Fibroblast of skin of left quadriceps (primary cell): Measurements from ENCODE around the gene UNC79.

ENCODE experiments used
- DNase-seq, 2 experiments: peaks; one replicate each; pipeline ENCODE4 v3.0.0-alpha.2; 2013; ENCODE audit warnings: low read depth in 2 of 2

UNC79 gene

DNA sequence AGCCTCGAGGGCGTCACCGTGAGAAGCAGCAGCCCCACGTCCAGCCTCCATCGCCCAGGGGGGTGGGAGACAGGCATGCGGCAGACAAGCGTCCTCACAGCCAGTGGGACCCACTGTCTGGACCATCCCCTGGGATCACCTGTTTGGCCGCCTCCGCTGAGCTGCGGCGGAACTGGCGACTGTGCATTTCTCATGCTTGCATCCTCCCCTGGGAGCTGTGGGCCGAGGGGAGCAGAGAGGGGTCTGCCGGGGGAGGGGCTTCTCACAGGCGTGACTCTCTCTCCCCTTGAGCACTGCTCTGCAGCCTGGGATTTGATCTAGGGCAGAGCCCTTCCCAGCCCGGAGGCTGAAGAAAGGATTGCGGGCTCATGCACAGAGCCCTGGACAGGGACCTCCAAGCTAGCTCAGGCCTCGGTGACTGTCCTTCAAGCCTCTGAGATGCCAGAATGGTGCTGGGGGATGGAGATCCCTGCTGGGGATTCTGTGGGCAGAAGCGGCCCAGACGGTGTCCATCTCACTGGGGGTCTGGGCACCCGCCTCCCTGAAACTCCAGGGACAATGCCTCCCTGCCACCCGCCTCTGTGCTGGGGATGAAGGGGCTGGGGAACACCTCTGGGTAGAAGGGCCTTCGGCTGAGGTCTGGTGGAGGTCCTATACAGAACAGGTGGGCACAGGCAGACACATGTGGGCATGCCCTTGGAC lies 296.5 kb downstream of the UNC79 start:
- no peak for DNase-seq

DNA sequence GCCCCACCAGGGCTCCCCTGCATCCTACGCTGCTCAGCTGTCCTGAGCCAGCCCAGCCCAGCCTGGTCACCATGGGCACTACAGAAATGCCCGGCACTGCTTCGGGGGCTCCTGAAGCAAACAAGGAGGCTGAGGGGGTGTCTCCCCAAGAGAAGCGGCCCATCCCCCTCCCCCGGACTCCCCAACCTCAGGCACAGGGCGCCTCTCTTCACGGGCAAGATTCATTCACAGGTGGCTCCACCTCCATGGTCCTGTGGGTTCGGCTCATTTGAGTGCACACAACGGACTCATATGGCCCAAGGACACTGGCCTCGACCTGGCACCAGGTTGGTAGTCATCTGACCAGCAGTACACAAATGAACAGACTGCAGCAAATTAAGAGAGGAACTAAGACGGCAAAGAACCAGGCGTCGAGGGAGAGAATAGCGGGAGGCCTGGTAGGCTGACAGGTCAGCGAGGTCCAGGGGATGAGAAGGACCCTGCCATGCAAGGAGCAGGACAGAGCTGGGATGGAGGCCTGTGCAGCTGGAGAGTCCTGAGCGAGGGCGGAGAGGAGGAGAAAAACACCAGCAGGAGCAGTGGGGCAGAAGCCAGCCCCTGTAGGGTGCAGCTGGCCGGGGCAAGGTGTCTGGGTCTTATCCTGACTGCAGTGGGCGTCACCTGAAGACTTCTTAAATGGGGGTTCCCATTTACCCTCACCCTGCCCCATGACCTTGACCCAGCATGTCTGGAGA lies 297.3 kb downstream of the UNC79 start:
- DNase-seq: no peak

DNA sequence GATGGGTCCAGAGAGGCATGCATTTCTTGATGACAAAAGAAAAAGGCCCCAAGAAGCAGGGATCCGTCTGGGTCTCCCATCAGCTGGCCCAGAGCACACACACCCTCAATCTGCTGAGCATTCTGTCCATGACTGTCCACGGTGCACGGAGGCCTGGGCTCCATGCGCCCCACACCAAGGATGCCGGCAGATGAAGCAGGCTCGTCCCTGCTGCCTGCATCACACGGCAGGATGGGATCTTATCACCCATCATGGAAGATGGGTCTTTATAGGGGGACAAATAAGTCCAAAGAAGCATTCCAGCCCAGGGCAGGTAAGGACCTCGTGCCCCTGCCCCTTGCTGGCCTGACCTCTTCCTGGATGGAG lies 297.9 kb downstream of the UNC79 start:
- DNase-seq: no peak

DNA sequence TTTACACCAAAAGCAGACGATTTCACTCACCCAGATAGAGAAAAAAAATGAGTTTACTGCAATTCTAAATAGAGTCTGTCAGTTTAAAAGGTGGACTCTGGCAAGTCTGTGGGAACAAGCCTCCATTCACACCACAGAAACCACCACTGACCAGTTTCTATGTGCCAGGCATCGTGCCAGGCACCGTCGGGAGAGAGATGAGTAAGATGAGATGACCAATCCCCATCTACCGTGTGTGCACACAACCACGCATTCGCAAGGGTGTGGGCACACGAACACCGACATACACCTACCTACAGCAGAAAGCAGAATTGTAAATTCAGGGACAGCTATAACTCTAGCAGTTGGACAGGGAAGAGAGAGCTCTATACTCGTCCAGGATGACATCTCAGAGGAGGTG lies 299.3 kb downstream of the UNC79 start:
- DNase-seq: no peak

DNA sequence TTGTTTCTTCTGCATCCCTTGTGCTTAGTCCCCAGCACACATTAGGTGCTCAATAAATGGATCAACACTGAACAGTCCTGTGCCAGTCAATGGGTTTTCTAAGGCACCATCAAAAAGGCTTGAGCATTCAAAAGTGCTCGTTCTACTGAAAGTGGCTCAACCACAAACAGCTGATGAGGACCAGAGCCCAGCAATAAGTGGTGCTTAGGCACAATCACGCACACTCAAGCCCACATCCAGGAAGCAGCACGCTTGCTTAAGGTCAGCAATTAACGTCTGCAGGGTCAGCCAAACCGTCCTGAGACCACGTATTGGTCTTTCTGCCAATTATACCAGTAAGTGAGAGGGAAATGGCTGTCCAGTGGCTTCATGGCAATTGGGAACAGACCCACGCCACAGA lies 301.0 kb downstream of the UNC79 start:
- DNase-seq: no peak

DNA sequence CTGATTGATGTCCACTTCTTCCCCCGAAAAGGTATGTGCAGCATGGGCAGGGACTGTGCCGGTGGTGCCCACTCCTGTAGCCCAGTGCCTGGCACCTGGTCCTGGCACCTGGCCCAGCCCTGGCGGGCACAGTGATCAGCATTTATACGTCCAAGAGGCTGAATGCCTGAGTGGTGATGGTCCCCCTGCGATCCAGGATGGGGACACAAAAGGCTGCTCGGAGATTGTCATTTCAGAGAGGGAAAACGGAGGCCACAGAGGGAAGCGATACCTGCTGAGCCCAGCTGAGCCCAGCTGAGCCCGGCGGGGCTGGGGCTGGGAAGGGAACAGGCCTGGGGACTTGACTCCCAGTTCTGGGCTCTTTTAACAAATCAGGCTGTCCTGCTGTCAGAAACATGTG lies 301.8 kb downstream of the UNC79 start:
- DNase-seq: no peak

DNA sequence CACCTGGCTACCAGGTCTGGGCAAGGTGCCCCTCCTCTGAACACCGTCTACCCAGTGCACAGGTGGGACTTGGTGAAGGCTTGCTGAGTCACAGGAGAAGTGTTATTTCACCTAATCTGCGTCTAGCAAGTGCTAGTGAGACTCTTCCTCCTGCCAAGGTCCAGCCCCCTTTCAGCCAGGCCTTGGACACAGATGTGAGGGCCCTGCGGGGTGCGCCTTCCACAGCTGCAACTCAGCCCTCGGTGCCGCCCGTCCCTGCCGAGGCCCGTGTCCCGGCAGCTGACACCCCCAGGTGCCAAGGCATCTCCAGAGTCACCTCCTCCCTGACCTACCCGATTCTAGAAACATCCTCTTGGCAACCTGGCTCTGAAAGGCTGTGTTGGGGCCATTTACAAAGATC lies 302.5 kb downstream of the UNC79 start:
- DNase-seq: no peak

DNA sequence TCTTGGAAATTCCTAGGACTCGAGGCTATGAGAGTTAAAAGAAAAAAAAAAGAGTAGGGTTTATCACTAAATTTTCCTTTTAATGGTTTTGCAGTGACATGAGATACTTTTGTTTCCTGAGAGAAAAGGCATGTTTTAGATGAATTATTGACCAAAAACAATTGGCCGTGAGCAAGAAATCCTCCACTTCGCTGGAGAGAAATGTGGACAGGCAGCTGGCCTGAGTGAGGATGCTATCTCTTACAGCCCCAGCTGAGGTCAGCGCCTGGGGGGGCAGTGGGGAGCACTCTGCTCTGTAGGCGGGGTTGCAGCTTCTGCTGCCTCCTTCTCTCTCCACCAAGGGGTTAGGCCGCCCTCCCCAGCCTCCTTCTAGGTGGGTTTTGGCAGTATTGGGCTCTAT lies 302.9 kb downstream of the UNC79 start:
- no peak for DNase-seq

DNA sequence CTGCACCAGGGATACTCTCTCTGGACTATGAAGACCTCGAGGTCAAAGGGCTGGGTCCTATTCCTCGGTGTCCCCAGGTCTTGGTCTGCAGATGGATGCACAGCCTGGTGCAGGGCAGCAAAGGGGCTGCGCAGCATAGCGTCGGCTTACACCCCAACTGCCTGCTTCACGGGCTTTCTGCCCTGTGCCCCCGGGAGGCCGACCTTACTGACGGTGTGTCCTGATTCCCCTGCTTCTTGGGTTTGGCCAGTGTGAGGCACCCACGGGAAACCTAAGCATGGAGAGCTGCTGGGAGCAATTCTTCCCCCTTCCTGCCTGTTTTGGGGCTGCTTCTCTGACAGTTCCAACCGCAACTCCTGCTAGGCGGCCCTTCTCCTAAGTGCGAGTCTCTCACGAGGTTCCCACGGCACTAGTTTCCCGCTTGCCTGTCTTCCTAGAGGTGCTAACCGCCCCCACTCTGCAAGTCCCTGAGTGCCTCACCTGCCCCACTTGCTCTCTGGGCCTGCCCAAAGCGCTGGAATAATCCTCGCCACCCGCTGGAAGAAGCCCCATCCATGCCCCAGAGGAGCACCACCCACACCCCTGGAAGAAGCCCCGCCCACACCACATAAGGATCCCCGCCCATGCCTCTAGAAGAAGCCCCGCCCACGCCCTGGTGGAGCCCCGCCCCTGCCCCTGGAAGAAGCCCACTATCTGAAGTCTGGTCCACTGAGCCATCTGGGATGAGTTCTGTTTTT lies 303.5 kb downstream of the UNC79 start:
- no peak for DNase-seq

DNA sequence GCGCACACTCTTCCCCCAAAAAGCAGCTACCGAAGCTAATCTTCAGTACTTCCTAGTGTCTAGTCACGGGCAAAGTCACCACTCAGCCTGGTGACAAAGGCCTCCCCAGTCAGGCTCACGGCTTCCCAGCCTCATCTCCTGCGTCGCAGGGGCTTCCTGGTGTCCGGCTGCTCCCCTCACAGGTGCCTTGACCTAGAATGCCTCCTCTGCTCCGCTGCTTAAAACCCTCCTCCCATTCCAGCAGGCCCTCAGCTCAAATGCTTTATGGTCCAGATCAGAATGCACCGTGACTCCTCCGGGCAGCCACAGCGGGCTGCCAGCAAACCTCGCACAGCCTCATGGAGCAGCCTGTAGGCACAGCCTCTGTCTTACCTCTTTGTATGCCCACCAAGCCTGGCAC lies 304.5 kb downstream of the UNC79 start:
- no peak for DNase-seq

DNA sequence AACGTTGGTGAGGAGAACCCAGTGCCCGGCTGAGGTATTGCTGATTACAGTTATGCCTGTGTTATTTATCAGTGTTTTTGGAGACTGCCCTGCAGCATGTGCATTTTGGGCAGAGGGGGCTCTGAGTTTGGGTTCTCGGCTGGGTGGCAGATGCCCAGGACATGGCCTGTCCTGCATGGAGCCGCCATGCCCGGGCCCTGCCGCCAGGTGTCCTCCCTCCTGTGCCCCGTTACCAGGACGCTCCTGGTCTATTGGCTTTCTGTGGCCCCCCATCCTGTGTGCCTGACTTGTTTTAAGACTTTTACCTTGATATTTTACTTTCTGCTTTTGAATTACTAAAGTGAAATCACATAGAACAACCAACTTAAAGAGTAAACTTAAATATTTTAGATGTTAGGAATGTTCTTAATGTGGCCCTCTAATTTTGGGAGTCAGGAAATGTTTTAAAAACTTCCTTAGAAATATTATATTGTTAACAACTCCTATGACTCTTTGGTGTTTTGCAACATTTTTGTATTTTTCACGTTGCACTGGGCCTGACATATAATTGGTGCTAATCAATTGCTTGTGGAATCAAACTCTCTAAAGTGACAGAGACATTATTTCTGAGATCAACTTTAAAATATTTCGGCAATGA lies 305.8 kb downstream of the UNC79 start:
- DNase-seq: no peak

DNA sequence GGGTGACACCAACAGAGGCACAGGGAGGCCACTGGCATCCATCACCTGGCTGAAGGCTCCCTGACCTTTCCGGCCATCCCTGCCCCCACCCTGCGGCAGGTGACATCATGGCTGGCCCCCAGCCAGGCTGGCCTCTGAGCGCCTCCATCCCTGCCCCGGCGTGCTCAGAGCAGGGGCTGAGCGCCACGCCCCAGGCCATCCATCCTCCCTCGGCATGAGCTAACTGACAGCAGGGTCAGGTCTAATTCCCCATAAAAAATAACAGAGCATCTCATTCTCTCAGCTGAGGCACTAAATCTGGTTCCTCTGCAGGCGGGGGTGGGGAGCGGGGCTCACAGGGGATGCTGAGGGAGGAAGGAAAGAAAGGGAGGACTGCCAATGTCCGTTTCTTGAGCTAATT lies 306.9 kb downstream of the UNC79 start:
- no peak for DNase-seq

DNA sequence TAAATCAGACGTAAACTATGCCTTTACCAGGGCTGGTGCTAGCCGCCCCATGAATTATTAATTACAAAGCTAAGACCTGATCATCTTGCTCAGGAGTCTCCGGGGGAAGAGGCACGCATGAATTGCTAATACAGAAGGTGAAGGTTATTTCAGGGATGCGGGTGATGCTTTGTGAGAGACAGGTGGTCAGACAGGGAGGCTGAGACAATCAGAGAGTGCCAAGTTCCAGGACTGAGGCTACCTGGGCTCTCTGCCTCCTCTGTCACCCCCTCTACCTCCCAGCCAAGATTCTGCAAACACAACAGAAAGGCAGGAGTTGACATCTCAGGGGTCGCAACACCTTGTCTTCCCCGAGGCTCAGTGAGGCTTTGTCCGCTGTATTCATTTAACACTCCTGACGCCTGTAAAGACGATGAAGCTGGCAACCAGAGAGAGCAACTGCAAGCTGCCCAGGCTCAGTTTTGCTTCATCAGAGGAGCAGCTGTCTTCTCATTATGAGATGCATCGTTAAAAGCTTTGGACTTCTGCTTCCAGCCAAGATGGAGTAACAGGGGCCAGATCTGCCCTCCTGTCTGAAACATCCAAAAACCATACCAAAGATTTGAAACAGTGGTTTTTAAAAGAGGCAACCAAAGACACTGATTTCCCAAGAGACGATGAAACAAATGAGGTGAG lies 311.0 kb downstream of the UNC79 start:
- no peak for DNase-seq

DNA sequence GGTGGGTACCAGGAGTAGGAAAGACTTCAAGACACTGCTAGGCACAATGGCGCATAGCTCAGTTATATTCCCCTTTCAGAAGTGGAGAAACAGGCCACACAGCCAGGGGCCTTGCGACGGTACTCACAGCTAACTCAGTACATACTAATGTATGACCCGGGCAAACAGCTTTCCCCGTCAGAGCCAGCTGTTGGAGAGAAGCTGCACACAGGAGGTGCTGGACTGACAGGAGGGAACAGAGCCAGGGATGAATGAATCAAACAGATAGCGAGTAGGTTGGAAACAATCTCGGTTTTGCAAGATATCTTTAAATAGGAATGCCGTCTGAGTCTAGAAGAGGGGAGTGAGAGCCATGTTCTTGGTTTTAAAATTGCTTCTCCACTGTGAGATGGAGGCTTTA lies 312.0 kb downstream of the UNC79 start:
- DNase-seq: no peak

DNA sequence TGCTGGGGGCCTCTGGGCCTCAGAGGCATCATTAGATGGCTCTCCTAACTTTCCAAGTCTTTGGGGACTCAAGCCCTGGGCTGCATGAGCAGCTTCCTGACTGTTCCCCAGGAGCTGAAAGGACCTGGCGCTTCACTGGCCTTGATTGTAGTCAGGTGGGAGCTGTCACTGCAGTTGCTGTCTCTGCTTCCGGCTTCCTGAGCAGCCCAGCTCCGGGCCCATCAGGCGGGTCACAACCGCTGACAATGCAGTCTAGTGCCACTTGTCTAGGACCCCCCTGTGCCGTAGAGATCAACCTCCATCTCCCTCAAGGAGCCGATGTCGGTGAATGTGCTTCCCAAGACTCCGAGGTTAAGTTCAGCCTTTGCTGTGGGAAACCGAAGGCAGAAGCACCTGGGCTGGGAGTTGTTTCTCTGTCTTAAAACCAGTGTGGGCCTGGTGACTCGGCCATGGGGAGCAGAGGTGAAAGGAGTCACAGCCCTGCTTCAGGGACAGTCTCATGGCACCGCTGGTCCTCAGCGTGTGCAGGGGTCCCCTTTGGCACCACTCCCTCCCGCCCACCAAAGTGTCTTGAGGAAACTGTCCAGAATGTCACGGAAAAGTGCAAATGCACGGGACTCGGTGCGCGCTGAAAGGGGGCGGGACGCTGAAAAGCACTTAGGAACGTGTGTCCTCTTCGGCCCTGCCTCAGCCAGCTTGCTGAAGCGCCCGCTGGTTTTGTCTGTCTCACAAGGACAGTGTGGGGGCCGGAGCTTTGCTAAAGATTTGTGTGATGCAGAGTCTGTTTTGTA lies 312.7 kb downstream of the UNC79 start:
- no peak for DNase-seq

DNA sequence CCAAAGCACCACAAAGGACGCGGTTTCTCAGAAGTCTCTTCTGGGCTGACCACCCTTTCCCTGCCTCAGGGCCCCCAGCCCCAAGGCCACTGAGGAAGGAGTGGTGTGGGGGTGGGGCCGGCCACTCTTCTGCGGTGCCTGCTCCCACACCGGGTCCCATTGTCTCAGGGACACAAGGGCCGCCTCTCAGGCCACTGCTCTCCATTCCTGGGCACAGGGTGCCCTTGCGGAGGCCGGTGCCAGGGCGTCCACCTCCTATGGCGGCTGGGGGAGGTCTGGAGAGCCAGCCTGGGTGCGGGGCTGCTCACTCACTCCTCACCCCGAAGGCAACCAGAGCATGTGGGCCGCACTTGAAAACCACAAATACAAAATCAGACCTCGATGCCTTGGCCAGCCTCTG lies 313.4 kb downstream of the UNC79 start:
- no peak for DNase-seq

DNA sequence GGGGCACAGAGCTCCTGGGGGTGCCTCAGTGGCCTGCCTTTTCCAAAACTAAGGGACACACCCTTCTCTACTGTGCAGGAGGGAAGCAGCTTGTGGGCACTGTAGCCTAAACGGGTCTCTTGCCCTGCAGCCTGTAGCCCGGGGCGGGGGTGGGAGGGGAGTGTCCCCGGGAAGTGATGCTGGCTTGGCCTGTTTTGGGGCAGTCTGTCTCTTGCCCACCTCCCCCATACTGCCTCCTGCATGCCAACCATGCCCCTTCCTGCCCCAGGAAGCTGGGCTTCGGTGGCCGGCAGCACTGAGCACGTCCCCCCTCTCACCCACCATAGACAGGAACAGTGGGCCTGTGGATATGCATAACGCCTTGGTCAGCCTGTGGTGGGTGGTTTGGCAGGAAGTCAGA lies 314.1 kb downstream of the UNC79 start:
- no peak for DNase-seq

DNA sequence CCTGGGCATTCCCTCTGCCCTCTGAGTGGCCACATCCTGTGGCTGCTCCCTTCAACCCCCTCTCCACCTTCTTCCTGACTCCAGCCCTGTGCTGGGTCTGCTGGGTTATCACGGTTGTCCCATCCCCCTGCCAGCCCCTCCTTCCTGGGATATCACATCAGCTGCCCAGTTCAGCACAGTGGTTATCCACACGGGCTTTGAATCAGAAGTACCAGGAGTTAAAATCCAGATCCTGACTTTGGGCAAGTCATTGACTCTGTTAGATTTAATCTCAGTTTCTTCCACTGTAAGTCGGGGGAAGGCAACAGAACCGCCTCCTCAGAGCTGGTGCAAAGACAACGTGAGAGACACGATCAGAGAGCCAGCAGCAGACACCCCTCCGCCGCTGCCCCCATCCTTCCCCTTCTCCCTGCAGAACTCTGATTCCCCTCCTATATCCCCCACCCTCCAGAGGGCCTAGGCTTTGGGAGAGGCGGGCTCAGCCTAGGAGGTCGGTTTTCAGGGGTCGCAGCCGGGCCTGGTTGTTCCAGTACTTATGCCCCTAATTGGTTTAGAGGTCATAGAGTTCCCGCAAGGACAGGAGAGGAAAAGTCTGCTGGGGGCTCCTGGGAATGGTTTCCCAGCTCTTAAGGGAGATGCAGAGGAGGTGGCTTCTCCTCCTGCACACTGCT lies 315.0 kb downstream of the UNC79 start:
- no peak for DNase-seq

DNA sequence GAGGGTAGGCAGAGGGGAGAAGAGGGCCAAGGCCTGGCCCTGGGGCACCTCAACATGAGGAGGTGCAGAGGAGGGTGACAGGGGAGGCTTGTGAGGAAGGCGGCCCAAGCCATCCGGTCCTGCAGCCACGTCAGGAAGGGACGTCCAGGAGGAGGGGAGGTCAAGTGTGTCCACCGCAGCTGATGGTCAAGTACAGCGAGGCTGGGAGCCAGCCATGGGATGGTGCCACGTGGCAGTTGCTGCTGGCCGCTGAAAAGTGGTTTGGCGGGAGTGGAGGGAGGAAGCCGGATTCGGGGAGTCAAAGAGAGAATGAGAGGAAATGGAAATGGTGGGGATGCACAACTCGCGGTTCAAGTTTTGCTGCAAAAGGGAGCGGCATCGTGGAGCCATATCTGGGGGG lies 316.4 kb downstream of the UNC79 start:
- DNase-seq: no peak

DNA sequence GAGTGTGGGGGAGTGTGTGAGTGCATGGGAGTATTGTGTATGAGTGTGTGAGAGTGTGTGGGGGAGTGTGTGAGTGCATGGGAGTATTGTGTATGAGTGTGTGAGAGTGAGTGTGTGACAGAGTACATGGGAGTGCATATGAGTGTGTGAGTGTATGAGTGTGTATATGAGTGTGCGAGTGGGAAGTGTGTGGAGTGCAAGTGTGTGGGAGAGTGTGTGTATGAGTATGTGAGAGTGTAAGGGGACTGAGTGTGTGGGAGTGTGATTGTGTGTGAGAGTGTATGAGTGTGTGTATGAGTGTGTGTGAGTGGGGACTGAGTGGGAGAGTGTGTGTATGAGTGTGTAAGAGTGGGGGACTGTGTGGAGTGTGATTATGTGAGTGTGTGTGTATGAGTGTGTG lies 316.8 kb downstream of the UNC79 start:
- DNase-seq: no peak
